CD4-positive, alpha-beta T cell treated with Interleukin-12 subunit alpha and Interleukin-12 subunit beta, for 1 hour (primary cell): ENCODE results near the gene CNTN5.

Source experiments
- DNase-seq: peaks from one replicate; pipeline ENCODE4 v3.0.0-alpha.2; 2020

Gene CNTN5

DNA sequence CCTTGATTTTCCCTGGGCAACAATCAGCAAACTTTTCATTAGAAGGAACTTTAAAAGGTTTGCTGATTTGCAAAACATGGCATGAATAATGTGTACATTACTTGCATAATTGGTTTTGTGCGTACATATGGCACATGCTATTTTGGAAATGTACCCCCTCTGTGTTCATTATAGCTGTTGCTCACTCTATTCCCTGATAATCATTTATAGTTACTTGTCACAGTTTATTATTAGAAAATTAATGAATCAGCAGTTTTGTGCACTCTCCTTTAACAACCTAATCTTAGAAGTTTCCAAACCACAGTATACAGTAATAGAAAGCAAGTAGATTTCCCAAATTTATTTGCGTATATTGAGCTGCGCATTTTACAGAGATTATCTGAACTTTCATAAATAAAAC, 389.9 kb downstream of the CNTN5 start:
- DNase-seq, result no peak

- no peak for DNase-seq
Observed at GRCh38 chr11:99418927-99419720, 398.4 kb downstream of the CNTN5 start.

GRCh38 chr11:99419991-99420390, 399.2 kb downstream of the CNTN5 start:
- no peak for DNase-seq

GRCh38 chr11:99422581-99423427, 402.1 kb downstream of the CNTN5 start:
- DNase-seq, result no peak

DNA sequence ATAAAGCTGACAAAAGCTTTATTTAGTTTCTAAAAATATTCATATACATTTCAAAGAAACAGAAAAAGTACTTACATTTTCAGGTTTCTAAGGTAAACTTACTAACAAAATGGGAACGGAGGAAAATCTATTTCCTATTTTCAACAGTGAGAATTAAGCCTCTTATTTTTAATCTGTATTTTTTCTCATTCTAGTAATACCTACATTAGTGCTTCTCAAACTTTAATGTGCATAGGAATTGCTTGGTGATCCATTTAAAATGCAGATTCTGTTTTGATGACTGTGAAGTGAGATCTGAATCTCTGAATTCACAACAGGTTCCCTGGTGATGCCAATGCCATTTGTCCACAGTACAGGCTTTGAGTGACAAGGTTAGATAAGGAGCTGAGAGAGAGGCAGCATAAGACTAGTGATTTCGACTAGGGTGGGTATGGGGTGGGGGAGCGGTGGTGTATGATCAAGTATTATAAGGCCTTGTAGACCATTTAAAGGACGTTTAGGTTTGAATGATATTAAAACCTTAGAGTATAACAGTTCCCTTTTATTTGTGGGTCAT, 402.8 kb downstream of the CNTN5 start:
- no peak for DNase-seq

DNA sequence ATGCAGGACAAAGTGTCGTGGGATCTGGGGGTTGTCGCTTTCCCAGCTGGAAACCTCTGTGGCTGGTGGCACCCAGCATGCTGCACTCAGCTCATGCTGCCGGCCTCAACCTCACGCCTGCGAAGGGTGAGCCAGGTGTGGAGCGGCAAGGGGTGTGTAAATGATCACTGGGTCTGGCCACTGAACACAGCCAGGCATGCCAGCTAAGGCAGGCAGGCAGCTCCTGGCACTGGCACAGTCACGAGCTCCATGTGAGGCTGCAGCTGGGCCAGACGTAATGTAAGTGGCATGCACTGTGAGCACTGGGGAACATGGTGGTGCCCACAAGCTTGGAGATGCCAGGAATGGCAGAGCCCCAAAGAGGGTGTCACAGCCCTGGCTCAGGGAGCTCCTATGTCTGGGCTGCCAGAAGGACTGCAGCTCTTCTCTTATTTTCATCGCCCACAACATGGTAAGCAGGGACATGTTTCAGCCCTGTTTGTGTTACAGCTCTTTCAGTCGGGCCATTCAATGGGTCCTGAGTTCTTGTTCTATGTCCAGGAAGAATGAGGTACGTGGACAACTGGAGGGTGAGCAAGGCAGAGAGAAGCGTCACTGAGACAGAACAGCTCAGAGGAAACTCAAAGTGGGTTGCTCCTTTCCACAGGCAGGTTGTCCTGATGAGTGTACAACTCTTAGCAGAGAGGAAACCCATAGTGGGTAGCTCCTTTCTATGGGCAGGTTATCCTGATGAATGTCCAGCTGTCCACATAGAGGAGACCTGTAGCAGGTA, 403.8 kb downstream of the CNTN5 start:
- no peak for DNase-seq

GRCh38 chr11:99425596-99425995, 404.8 kb downstream of the CNTN5 start:
- DNase-seq, result no peak

GRCh38 chr11:99432677-99433076, 411.9 kb downstream of the CNTN5 start:
- no peak for DNase-seq

DNA sequence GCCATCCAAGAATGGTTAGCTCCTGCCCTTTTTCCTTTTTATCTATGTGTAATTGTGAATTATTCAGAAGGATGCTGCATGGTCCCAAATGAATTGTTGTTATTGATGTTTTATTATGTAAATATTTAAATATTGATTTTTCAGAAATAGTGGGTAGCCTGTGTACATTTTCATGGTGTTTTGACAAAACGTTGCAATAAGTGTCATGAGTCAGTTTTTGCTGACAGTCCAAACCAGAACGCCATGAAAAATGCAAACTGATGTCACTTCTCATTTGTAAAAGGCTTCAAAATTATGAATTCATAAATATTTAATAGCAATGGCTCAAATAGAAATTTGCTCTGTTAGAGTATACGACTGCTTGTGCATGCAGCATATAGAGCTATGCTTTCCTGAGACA, 422.5 kb downstream of the CNTN5 start:
- DNase-seq, result no peak

DNA sequence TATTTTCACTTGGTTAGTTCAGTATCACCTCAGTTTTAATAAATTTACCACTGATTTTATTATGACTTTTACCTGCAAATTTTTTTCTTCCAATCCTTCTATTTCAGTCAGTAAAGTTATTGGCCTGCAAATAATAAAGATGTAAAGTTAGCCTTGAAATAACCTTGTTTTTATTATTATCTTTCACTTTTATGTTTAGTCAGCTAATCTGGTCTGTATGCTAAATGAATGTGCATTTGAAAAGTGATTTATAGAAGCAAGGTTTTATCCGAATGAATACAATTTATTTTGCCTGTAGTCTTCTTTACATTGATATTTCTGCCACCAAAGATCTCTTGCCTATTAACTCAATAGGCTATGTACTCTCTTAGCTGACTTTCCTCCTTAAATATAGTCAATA, 425.7 kb downstream of the CNTN5 start:
- DNase-seq, result no peak

DNA sequence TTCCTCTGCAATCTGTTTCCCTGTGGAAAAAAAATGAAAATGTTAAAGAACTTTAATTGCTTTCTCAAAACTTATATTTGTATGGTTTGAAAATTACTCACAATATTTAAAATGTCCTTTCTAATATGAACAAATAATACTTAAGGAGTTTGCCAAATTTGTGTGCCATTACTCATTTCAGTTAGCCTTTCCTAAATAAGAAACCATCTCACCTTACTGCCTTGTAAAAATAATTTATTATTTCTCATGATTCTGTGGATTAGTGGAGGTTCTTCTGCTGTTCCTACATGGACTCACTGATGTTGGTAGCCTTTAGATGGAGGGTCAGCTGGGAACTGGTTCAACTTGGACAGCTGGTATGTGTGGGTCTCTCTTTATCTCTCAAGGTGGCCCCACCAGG, 428.6 kb downstream of the CNTN5 start:
- DNase-seq, result no peak

DNA sequence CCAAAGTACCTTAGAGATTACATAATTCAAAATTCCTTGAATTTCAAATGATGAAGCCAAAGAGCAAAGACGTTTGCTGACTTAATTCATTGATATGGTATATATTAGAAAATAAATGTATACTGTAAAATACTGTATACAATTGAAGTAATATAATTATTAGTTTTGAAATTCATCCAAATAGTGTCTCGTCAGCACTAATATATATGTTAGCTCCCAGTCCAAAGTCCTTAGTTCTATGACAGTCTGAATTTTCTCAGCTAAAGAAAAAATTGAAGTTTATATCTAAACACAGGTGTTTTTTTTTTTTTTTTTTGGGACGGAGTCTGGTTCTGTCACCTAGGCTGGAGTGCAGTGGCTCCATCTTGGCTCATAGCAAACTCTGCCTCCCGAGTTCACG, 431.3 kb downstream of the CNTN5 start:
- DNase-seq, result no peak

GRCh38 chr11:99461913-99462312, 441.2 kb downstream of the CNTN5 start:
- DNase-seq, result no peak

DNA sequence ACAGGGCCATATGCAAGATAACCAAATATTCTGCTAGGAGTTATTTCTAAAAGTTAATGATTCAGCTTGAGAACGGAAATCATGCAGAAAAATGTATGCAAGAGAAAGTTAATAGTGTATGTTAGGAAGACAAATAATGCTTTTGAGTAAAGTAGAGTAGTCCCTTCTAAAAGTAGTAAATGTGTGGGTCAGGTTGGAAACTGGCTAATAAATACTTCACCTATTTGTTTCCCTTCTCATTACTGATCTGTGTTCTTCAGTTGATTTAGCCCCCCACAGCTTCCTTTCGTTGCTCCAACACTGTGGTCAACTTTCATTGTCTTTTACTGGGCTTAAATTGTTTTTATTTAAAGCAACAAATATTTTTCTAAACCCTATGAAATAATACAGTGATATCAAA, 444.2 kb downstream of the CNTN5 start:
- no peak for DNase-seq

GRCh38 chr11:99489581-99489980, 468.8 kb downstream of the CNTN5 start:
- no peak for DNase-seq

GRCh38 chr11:99494065-99494464, 473.3 kb downstream of the CNTN5 start:
- no peak for DNase-seq

GRCh38 chr11:99501655-99502054, 480.9 kb downstream of the CNTN5 start:
- DNase-seq, result no peak

DNA sequence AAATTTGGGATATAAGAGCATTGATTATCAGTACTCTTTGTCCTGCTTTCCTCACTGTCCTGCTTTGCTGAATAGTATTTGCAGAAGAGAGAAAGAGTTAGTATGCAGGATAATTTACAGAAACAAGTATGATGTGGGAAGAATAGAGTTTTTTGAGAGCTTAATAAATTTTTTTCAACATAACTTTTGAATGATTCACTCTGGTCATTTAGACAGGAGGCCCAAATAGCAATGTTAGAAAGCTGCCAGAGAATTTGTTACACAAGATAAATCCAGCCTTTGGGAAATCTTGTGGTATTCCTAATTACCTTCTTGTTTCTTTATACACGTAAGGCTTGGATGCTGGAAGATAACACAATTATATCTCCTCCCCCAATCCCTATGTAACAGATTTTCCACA, 484.6 kb downstream of the CNTN5 start:
- no peak for DNase-seq

DNA sequence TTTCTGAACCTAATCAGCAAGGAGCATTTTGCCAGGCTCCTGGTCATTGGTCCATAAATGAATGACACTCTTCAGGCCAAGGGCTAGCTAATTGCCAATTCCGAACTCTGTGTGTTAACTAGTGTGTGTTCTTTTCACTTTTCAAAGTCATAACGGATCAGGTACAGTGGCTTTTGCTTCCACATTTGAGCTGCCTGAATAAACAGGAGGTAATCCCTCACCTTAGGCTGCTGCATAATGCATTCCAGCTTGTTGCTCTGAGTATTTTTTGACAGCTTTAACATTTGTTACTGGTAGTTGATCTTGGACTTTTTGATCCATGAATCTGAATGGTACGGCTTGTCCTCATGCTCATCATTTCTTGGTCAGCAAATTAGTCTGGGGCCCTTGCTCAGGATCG, 485.1 kb downstream of the CNTN5 start:
- no peak for DNase-seq

GRCh38 chr11:99509863-99510262, 489.1 kb downstream of the CNTN5 start:
- DNase-seq, result no peak

GRCh38 chr11:99513368-99513767, 492.6 kb downstream of the CNTN5 start:
- DNase-seq, result no peak

GRCh38 chr11:99519095-99519494, 498.3 kb downstream of the CNTN5 start:
- DNase-seq, result no peak
